Astrocyte of the spinal cord (primary cell): ENCODE results near the gene RILPL1.
"Not testable (repeated sequence)": the region's sequence is repeated elsewhere in the genome, so short reads cannot be mapped to it uniquely, and the experiment has no call there.

Experiments used
- DNase-seq: peaks from one replicate; pipeline ENCODE4 v3.0.0; 2011; ENCODE audit warnings: low read depth, low spot score
- H3K4me3 ChIP-seq: 2 replicates; pipeline ENCODE4 v1.5.1; 2011; ENCODE audit warnings: low read depth, mild to moderate bottlenecking, low read length, moderate library complexity
- CTCF ChIP-seq: IDR thresholded peaks from 2 replicates; pipeline ENCODE4 v1.5.1; 2012; ENCODE audit warnings: low read depth, mild to moderate bottlenecking, low read length, inconsistent platforms
- in situ Hi-C: cut with HindIII; loops from 2 replicates; pipeline ENCODE4 v1.10.0; 2017; ENCODE audit warnings: low sequenced_read_pairs

Gene RILPL1

GRCh38 chr12:123533672-123534643, at the start of gene RILPL1:
RILPL1 (minus strand) TSS chr12:123533719; CDS start chr12:123533482, 237 bp downstream.
- in situ Hi-C loops: no loop called here
- H3K4me3 ChIP-seq: peak within 1 kb of the TSS; percentile 71
- peak; percentile 27 for DNase-seq
- TF ChIP-seq CTCF: peak; percentile 34

- no peak overlapping the region for H3K4me3 ChIP-seq
- no peak for TF ChIP-seq CTCF
- in situ Hi-C loops: no loop called here
- peak; percentile 3 for DNase-seq
Observed at GRCh38 chr12:123580772-123581171, 47.3 kb upstream of the RILPL1 start.

GRCh38 chr12:123578829-123579228, 45.3 kb upstream of the RILPL1 start:
- in situ Hi-C loops, DNase-seq, H3K4me3 ChIP-seq: not testable (repeated sequence)

GRCh38 chr12:123578243-123578642, 44.7 kb upstream of the RILPL1 start:
- H3K4me3 ChIP-seq: no peak overlapping the region
- DNase-seq: no peak
- TF ChIP-seq CTCF: no peak
- in situ Hi-C loops: no loop called here

- in situ Hi-C loops: no loop called here
- no peak for DNase-seq
- H3K4me3 ChIP-seq: no peak overlapping the region
- TF ChIP-seq CTCF: no peak
Observed at GRCh38 chr12:123576611-123577010, 43.1 kb upstream of the RILPL1 start.

- no peak for TF ChIP-seq CTCF
- H3K4me3 ChIP-seq: no peak overlapping the region
- DNase-seq: no peak
- in situ Hi-C loops: no loop called here
Observed at GRCh38 chr12:123573870-123574269, 40.4 kb upstream of the RILPL1 start.

GRCh38 chr12:123572391-123572790, 38.9 kb upstream of the RILPL1 start:
- in situ Hi-C loops: no loop called here
- no peak for DNase-seq
- TF ChIP-seq CTCF: no peak
- H3K4me3 ChIP-seq: no peak overlapping the region
